Fibroblast of lung (primary cell): ENCODE results near the gene ANAPC2. TPM values are rescaled to one million over a fixed set of nuclear protein-coding genes. Genes with fewer than 3 reads are reported as not detected.
A peak's percentile ranks its signal among the peaks of the same experiment; 100 is the strongest.

Experiments used
- DNase-seq, 2 donors: peaks; one replicate each; pipeline versions ENCODE4 v3.0.0 to v3.0.0-alpha.2; 2010; ENCODE audit warnings: low read depth in 2 of 2
- H2AFZ ChIP-seq: 2 replicates; pipeline ENCODE4 v1.5.1; 2012; ENCODE audit warnings: low read length, control low read depth, inconsistent platforms
- H3K27ac ChIP-seq: 2 replicates; pipeline ENCODE4 v1.5.1; 2011; ENCODE audit warnings: low read length, control low read depth; ENCODE audit not compliant: insufficient read depth
- H3K27me3 ChIP-seq: 2 replicates; pipeline ENCODE4 v1.5.1; 2011; ENCODE audit warnings: mild to moderate bottlenecking, low read length; ENCODE audit not compliant: control insufficient read depth, insufficient read depth
- H3K36me3 ChIP-seq: 2 replicates; pipeline ENCODE4 v1.5.1; 2011; ENCODE audit warnings: low read length; ENCODE audit not compliant: control insufficient read depth, insufficient read depth
- H3K4me1 ChIP-seq: 2 replicates; pipeline ENCODE4 v1.5.1; 2011; ENCODE audit warnings: low read length; ENCODE audit not compliant: control insufficient read depth, insufficient read depth; ENCODE audit errors: extremely low read depth
- H3K4me2 ChIP-seq: 2 replicates; pipeline ENCODE4 v1.5.1; 2011; ENCODE audit warnings: low read length, control low read depth; ENCODE audit not compliant: insufficient read depth; ENCODE audit errors: extremely low read depth
- H3K4me3 ChIP-seq, 4 experiments: fragments of 200-600 bp in 1 of 4; sonication (generic) in 1 of 4; replicated peaks in 1 of 4; 2 replicates each; pipeline ENCODE4 v1.5.1; 2011 to 2016; ENCODE audit warnings: low read length in 4 of 4, low read depth in 3 of 4, mild to moderate bottlenecking in 3 of 4, control low read depth in 2 of 4, inconsistent platforms in 1 of 4, mixed read lengths in 1 of 4; ENCODE audit not compliant: insufficient read depth in 1 of 4; ENCODE audit errors: control extremely low read depth in 1 of 4
- H3K79me2 ChIP-seq: 2 replicates; pipeline ENCODE4 v1.5.1; 2012; ENCODE audit warnings: mild to moderate bottlenecking, low read length, inconsistent platforms; ENCODE audit not compliant: control insufficient read depth, insufficient read depth
- H3K9ac ChIP-seq: 2 replicates; pipeline ENCODE4 v1.5.1; 2011; ENCODE audit warnings: mild to moderate bottlenecking, low read length, control low read depth; ENCODE audit not compliant: insufficient read depth
- H3K9me3 ChIP-seq: 2 replicates; pipeline ENCODE4 v1.5.1; 2012; ENCODE audit warnings: low read depth, low read length; ENCODE audit not compliant: control insufficient read depth, insufficient read depth
- H4K20me1 ChIP-seq: 2 replicates; pipeline ENCODE4 v1.5.1; 2011; ENCODE audit warnings: low read length; ENCODE audit not compliant: control insufficient read depth, insufficient read depth; ENCODE audit errors: extremely low read depth
- EZH2 ChIP-seq: IDR thresholded peaks from 2 replicates; pipeline ENCODE4 v1.5.1; 2012; ENCODE audit warnings: low read length, control low read depth, mild to moderate bottlenecking; ENCODE audit errors: missing control alignments
- polyA plus RNA-seq, 2 donors: library from polyadenylated mRNA; depleted of rRNA in 1 of 2; stranded (reverse) in 1 of 2; unstranded in 1 of 2; fragments of >200 nt; gene quantifications; 2 replicates each; pipeline ENCODE4 v1.2.1, GENCODE V29; 2011 to 2012; ENCODE audit warnings: missing spikeins in 1 of 2
- total RNA-seq: library from RNA; depleted of rRNA; stranded (reverse); fragments of >200 nt; gene quantifications from 2 replicates; pipeline ENCODE4 v1.2.1, GENCODE V29; 2014
- TF ChIP-seq, protein P1 (sequence below), 2 donors: IDR thresholded peaks in 1 of 2; conservative IDR thresholded peaks in 1 of 2; 1 replicate in 1 of 2; 2 replicates in 1 of 2; pipeline ENCODE4 v1.5.1; 2011 to 2012; ENCODE audit warnings: low read length in 2 of 2, control low read depth in 1 of 2, inconsistent platforms in 1 of 2, low read depth in 1 of 2, mild to moderate bottlenecking in 1 of 2

ANAPC2 gene
- total and polyA plus RNA-seq, 2 donors (not counting 1 experiment from before 2014, with no cell fraction given): 9.1 to 18.0 TPM

GRCh38 chr9:137227853-137228505 is 39.6 kb upstream of the ANAPC2 start:
- DNase-seq: no peak
- Histone ChIP-seq H3K27me3 (no peaks in the 10 kb centered on the region), H3K4me1 (peaks cover 1% of the 10 kb centered on the region), H3K79me2 (no peaks in the 10 kb centered on the region), H3K27ac (no peak overlapping the region), H3K4me2 (no peak overlapping the region), H4K20me1 (no peaks in the 10 kb centered on the region), H3K9me3 (no peaks in the 10 kb centered on the region), H3K4me3 (no peak overlapping the region), H3K36me3 (no peaks in the 10 kb centered on the region), H3K9ac (no peak overlapping the region), H2AFZ (no peak overlapping the region)
- TF ChIP-seq, protein P1, sequence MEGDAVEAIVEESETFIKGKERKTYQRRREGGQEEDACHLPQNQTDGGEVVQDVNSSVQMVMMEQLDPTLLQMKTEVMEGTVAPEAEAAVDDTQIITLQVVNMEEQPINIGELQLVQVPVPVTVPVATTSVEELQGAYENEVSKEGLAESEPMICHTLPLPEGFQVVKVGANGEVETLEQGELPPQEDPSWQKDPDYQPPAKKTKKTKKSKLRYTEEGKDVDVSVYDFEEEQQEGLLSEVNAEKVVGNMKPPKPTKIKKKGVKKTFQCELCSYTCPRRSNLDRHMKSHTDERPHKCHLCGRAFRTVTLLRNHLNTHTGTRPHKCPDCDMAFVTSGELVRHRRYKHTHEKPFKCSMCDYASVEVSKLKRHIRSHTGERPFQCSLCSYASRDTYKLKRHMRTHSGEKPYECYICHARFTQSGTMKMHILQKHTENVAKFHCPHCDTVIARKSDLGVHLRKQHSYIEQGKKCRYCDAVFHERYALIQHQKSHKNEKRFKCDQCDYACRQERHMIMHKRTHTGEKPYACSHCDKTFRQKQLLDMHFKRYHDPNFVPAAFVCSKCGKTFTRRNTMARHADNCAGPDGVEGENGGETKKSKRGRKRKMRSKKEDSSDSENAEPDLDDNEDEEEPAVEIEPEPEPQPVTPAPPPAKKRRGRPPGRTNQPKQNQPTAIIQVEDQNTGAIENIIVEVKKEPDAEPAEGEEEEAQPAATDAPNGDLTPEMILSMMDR (conservative IDR thresholded peaks at IDR 0.05 in 1 of 2, IDR thresholded peaks at IDR 0.05 in 1 of 2; ENCODE audit: low read depth in 1 of 2, low read length in 2 of 2): no peak

- Histone ChIP-seq H3K36me3 (no peaks in the 10 kb centered on the region), H4K20me1 (no peaks in the 10 kb centered on the region), H3K9me3 (no peaks in the 10 kb centered on the region), H2AFZ (no peak within 1 kb of the TSS), H3K79me2 (no peaks in the 10 kb centered on the region), H3K27me3 (no peaks in the 10 kb centered on the region), H3K4me3 (no peak within 1 kb of the TSS), H3K4me2 (no peak within 1 kb of the TSS), H3K4me1 (peaks cover 3% of the 10 kb centered on the region), H3K9ac (no peak within 1 kb of the TSS), H3K27ac (no peak within 1 kb of the TSS)
- TF ChIP-seq, protein P1 (conservative IDR thresholded peaks at IDR 0.05 in 1 of 2, IDR thresholded peaks at IDR 0.05 in 1 of 2; ENCODE audit: low read depth in 1 of 2, low read length in 2 of 2): peak; percentile 66 to 83
- TF ChIP-seq EZH2: no peak
- peak; percentile 49 to 63 for DNase-seq
Measured at GRCh38 chr9:137227054-137227852, 38.9 kb upstream of the ANAPC2 start, which contains the start of gene RNF224. TSS of gene RNF224 (plus strand) at chr9:137227502. CDS start at chr9:137228336, 834 bp downstream.

DNA sequence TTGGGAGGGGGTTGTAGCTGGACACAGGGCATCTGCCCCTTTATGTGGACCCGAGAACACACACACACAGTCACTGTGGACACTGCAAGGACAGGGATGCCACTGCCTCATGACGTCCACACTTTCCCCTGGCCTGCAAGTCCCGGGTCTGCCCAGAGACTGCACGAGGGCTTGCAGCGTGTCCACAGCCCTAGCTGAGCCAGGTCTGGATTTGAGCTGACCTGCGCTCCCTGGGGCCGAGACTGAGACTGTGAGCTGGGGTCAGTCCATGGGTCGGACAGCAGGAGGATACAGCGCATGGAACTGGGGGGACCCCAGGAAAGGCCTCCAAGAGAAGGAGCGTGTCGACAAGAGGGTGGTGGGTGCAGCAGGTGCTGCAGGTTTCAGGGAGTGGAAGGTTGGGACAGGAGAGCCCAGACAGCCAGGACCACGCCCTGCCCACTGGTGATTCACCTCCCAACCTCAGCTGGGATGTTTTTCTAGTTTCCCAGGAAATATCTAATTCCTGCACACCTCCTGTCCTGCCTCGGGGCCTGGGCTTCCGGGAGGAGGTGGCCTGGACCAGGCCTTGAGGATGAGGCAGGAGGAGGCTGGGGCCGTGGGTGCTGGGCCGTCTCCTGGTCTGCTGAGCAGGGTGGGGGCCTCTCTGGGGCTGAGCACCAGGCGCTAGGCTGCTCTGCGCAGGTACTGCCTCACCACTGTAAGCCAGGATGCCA is 38.1 kb upstream of the ANAPC2 start:
- no peaks in the 10 kb centered on the region for H4K20me1 ChIP-seq
- no peak for DNase-seq
- H3K9me3 ChIP-seq: no peaks in the 10 kb centered on the region
- no peak for TF ChIP-seq EZH2
- TF ChIP-seq, protein P1 (conservative IDR thresholded peaks at IDR 0.05 in 1 of 2, IDR thresholded peaks at IDR 0.05 in 1 of 2; ENCODE audit: low read depth in 1 of 2, low read length in 2 of 2): no peak
- no peak overlapping the region for H3K27ac ChIP-seq
- H3K4me1 ChIP-seq: peaks cover 3% of the 10 kb centered on the region
- H2AFZ ChIP-seq: no peak overlapping the region
- H3K4me3 ChIP-seq: no peak overlapping the region
- H3K9ac ChIP-seq: no peak overlapping the region
- H3K79me2 ChIP-seq: no peaks in the 10 kb centered on the region
- H3K27me3 ChIP-seq: no peaks in the 10 kb centered on the region
- no peak overlapping the region for H3K4me2 ChIP-seq
- no peaks in the 10 kb centered on the region for H3K36me3 ChIP-seq
